Astrocyte (in vitro differentiated cells and primary cell): ENCODE results near the gene C6orf62. TPM values are rescaled to one million over a fixed set of nuclear protein-coding genes. Genes with fewer than 3 reads are reported as not detected.

Source experiments
- DNase-seq: peaks from one replicate; pipeline ENCODE4 v3.0.0-alpha.2; 2010; ENCODE audit warnings: low read depth
- FAIRE-seq: peaks from 2 replicates; lab custom pipeline; 2011; peaks lifted over from hg19 to GRCh38; lab: Jason Lieb, UNC
- H2AFZ ChIP-seq: 2 replicates; pipeline ENCODE4 v1.6.0; 2012; ENCODE audit warnings: low read depth, low read length, inconsistent platforms
- H3K27ac ChIP-seq: 2 replicates; pipeline ENCODE4 v1.5.1; 2011; ENCODE audit warnings: low read depth, low read length, inconsistent platforms
- H3K27me3 ChIP-seq: 2 replicates; pipeline ENCODE4 v1.6.0; 2011; ENCODE audit warnings: low read length, inconsistent platforms; ENCODE audit not compliant: insufficient read depth
- H3K36me3 ChIP-seq: 2 replicates; pipeline ENCODE4 v1.5.1; 2011; ENCODE audit warnings: low read length, inconsistent platforms; ENCODE audit not compliant: insufficient read depth
- H3K4me1 ChIP-seq: 2 replicates; pipeline ENCODE4 v1.5.1; 2011; ENCODE audit warnings: low read length, inconsistent platforms; ENCODE audit not compliant: insufficient read depth
- H3K4me2 ChIP-seq: 2 replicates; pipeline ENCODE4 v1.6.0; 2012; ENCODE audit warnings: low read length, inconsistent platforms
- H3K4me3 ChIP-seq: 2 replicates; pipeline ENCODE4 v1.5.1; 2011; ENCODE audit warnings: low read depth, mild to moderate bottlenecking, low read length, inconsistent platforms; ENCODE audit not compliant: insufficient read depth
- H3K79me2 ChIP-seq: 2 replicates; pipeline ENCODE4 v1.6.0; 2012; ENCODE audit warnings: mild to moderate bottlenecking, low read length, inconsistent platforms; ENCODE audit not compliant: insufficient read depth
- H3K9ac ChIP-seq: 2 replicates; pipeline ENCODE4 v1.6.0; 2012; ENCODE audit warnings: mild to moderate bottlenecking, low read length, inconsistent platforms
- H3K9me3 ChIP-seq: 2 replicates; pipeline ENCODE4 v1.5.1; 2012; ENCODE audit warnings: low read depth, mild to moderate bottlenecking, low read length, inconsistent platforms; ENCODE audit not compliant: insufficient read depth
- H4K20me1 ChIP-seq: 2 replicates; pipeline ENCODE4 v1.6.0; 2012; ENCODE audit warnings: low read length, inconsistent platforms; ENCODE audit not compliant: insufficient read depth
- H3K27ac Mint-ChIP-seq: one replicate; pipeline ENCODE4 v1.8.0; 2021; ENCODE audit warnings: mild to moderate bottlenecking, mixed read lengths; ENCODE audit not compliant: unreplicated experiment
- H3K27me3 Mint-ChIP-seq: one replicate; pipeline ENCODE4 v1.8.0; 2021; ENCODE audit warnings: low read depth, mixed read lengths; ENCODE audit not compliant: unreplicated experiment
- H3K36me3 Mint-ChIP-seq: one replicate; pipeline ENCODE4 v1.8.0; 2021; ENCODE audit warnings: low read depth, mixed read lengths; ENCODE audit not compliant: unreplicated experiment
- H3K4me1 Mint-ChIP-seq: one replicate; pipeline ENCODE4 v1.8.0; 2021; ENCODE audit warnings: low read depth, mixed read lengths; ENCODE audit not compliant: unreplicated experiment
- H3K4me3 Mint-ChIP-seq: one replicate; pipeline ENCODE4 v1.8.0; 2021; ENCODE audit warnings: mild to moderate bottlenecking, moderate library complexity, mixed read lengths; ENCODE audit not compliant: unreplicated experiment
- H3K9me3 Mint-ChIP-seq: one replicate; pipeline ENCODE4 v1.8.0; 2021; ENCODE audit warnings: mild to moderate bottlenecking, mixed read lengths; ENCODE audit not compliant: unreplicated experiment
- EZH2 ChIP-seq: IDR thresholded peaks from 2 replicates; pipeline ENCODE4 v1.6.1; 2012; ENCODE audit warnings: mild to moderate bottlenecking, low read length, inconsistent platforms; ENCODE audit not compliant: insufficient read depth
- total RNA-seq: library from RNA; stranded (reverse); gene quantifications from 2 replicates; pipeline ENCODE4 v1.2.1, GENCODE V29; 2021
- TF ChIP-seq, protein P1 (sequence below): IDR thresholded peaks from 2 replicates; pipeline ENCODE4 v1.5.1; 2011; ENCODE audit warnings: low read depth, mild to moderate bottlenecking, inconsistent platforms, low read length, moderate library complexity; ENCODE audit not compliant: insufficient read depth

C6orf62 gene
- total RNA-seq, 1 donor from 2014 or later: 162 TPM

DNA sequence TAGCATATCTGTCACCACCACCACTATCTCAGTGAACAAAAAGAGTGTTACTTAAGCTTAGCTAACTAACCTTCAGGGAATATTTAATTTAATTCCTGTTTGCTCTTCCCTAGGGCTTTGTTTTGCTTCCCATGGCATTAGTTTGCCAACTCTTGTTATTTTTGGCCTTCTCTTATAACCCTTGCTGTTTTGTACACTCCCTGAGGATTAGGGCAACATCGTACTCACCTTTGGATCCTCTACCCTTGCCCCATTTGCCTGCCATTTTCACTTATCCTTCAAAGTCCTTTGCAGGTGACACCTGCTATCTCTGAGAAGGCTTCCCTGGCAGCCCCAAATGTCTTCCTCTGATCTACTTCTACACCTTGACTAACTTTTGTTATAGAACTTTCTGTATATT is 28.4 kb downstream of the C6orf62 start:
- no peak for DNase-seq
- no peaks in the 10 kb centered on the region for H3K27me3 Mint-ChIP-seq
- Histone ChIP-seq H4K20me1 (no peaks in the 10 kb centered on the region), H3K4me2 (no peak overlapping the region), H3K9me3 (no peaks in the 10 kb centered on the region), H3K4me3 (no peak overlapping the region), H3K36me3 (no peaks in the 10 kb centered on the region), H3K27me3 (no peaks in the 10 kb centered on the region), H3K79me2 (no peaks in the 10 kb centered on the region), H3K9ac (no peak overlapping the region), H2AFZ (no peak overlapping the region), H3K27ac (no peak overlapping the region), H3K4me1 (no peaks in the 10 kb centered on the region)
- H3K36me3 Mint-ChIP-seq: peaks cover 4% of the 10 kb centered on the region
- TF ChIP-seq EZH2: no peak
- TF ChIP-seq, protein P1, sequence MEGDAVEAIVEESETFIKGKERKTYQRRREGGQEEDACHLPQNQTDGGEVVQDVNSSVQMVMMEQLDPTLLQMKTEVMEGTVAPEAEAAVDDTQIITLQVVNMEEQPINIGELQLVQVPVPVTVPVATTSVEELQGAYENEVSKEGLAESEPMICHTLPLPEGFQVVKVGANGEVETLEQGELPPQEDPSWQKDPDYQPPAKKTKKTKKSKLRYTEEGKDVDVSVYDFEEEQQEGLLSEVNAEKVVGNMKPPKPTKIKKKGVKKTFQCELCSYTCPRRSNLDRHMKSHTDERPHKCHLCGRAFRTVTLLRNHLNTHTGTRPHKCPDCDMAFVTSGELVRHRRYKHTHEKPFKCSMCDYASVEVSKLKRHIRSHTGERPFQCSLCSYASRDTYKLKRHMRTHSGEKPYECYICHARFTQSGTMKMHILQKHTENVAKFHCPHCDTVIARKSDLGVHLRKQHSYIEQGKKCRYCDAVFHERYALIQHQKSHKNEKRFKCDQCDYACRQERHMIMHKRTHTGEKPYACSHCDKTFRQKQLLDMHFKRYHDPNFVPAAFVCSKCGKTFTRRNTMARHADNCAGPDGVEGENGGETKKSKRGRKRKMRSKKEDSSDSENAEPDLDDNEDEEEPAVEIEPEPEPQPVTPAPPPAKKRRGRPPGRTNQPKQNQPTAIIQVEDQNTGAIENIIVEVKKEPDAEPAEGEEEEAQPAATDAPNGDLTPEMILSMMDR: no peak
- no peak overlapping the region for H3K27ac Mint-ChIP-seq
- FAIRE-seq: no peak
- H3K4me1 Mint-ChIP-seq: peaks cover 2% of the 10 kb centered on the region
- no peak overlapping the region for H3K4me3 Mint-ChIP-seq
- H3K9me3 Mint-ChIP-seq: no peaks in the 10 kb centered on the region

DNA sequence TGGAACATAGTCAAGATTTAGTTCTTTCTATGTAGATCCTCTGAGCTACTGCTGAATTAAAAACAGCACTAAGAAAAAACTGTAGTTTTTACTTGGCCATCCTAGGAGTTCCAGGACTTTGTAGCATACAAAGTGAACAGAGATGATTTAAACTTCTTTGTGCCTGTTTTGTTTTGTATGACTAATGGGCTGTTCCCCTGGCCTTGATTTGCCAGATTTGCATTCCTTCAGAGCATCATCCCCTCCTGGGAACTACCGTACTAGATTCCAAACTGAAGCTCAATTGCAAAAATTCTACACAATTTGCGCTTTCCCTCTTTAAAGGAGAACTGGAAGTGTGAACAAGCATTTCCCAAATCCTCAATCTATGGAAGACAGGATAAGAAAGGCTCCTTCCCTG is 29.0 kb downstream of the C6orf62 start:
- H3K9me3 Mint-ChIP-seq: no peaks in the 10 kb centered on the region
- no peak overlapping the region for H3K4me3 Mint-ChIP-seq
- Histone ChIP-seq H3K4me1 (no peaks in the 10 kb centered on the region), H3K4me2 (no peak overlapping the region), H2AFZ (no peak overlapping the region), H3K79me2 (no peaks in the 10 kb centered on the region), H3K9me3 (no peaks in the 10 kb centered on the region), H4K20me1 (no peaks in the 10 kb centered on the region), H3K9ac (no peak overlapping the region), H3K36me3 (no peaks in the 10 kb centered on the region), H3K27ac (no peak overlapping the region), H3K4me3 (no peak overlapping the region), H3K27me3 (no peaks in the 10 kb centered on the region)
- peaks cover 4% of the 10 kb centered on the region for H3K36me3 Mint-ChIP-seq
- DNase-seq: no peak
- H3K27ac Mint-ChIP-seq: no peak overlapping the region
- FAIRE-seq: no peak
- peaks cover 2% of the 10 kb centered on the region for H3K4me1 Mint-ChIP-seq
- no peaks in the 10 kb centered on the region for H3K27me3 Mint-ChIP-seq
- TF ChIP-seq, protein P1: no peak
- TF ChIP-seq EZH2: no peak

GRCh38 chr6:24686946-24687345 is 32.0 kb downstream of the C6orf62 start:
- Histone ChIP-seq H3K79me2 (no peaks in the 10 kb centered on the region), H3K9me3 (no peaks in the 10 kb centered on the region), H3K4me3 (no peak overlapping the region), H3K36me3 (no peaks in the 10 kb centered on the region), H3K4me2 (no peak overlapping the region), H3K4me1 (no peaks in the 10 kb centered on the region), H3K27me3 (no peaks in the 10 kb centered on the region), H2AFZ (no peak overlapping the region), H3K27ac (no peak overlapping the region), H3K9ac (no peak overlapping the region), H4K20me1 (no peaks in the 10 kb centered on the region)
- Mint-ChIP-seq H3K9me3 (no peaks in the 10 kb centered on the region), H3K4me1 (peaks cover 3% of the 10 kb centered on the region), H3K27ac (no peak overlapping the region), H3K27me3 (no peaks in the 10 kb centered on the region), H3K36me3 (peaks cover 4% of the 10 kb centered on the region), H3K4me3 (no peak overlapping the region)
- FAIRE-seq: no peak
- no peak for DNase-seq
- TF ChIP-seq, protein P1: no peak
- TF ChIP-seq EZH2: no peak
